HepG2 (cell line): ENCODE data around the gene ARSB.
A peak's percentile ranks its signal among the peaks of the same experiment; 100 is the strongest.

Source experiments
- ATF7-NPFF ChIP-seq: sonication (generic); formaldehyde crosslinking; IDR thresholded peaks from 2 replicates; pipeline ENCODE4 v1.8.1; 2023; ENCODE audit warnings: mild to moderate bottlenecking, low read depth, missing genetic modification reagents, moderate library complexity
- CEBPB ChIP-seq: IDR thresholded peaks from 2 replicates; pipeline ENCODE4 v1.6.1; 2011; ENCODE audit warnings: low read depth, low read length, improper control_type of control experiment, borderline replicate concordance
- CREM ChIP-seq, 2 experiments: sonication (generic) in 1 of 2; formaldehyde crosslinking in 1 of 2; IDR thresholded peaks; 2 replicates each; pipeline versions ENCODE4 v1.4.0 to v1.6.1; 2016 to 2020; ENCODE audit warnings: antibody characterized with exemption in 1 of 2, mild to moderate bottlenecking in 1 of 2, missing genetic modification reagents in 1 of 2
- HES4 ChIP-seq: sonication (generic); formaldehyde crosslinking; IDR thresholded peaks from 2 replicates; pipeline ENCODE4 v1.9.0; 2021; ENCODE audit warnings: mild to moderate bottlenecking, missing genetic modification reagents, borderline replicate concordance
- MAFG ChIP-seq: sonication (generic); formaldehyde crosslinking; IDR thresholded peaks from 2 replicates; pipeline ENCODE4 v1.5.1; 2020; ENCODE audit warnings: mild to moderate bottlenecking, missing genetic modification reagents
- SMAD3 ChIP-seq: sonication (generic); formaldehyde crosslinking; IDR thresholded peaks from 2 replicates; pipeline ENCODE4 v1.4.0; 2020; ENCODE audit warnings: missing genetic modification reagents
- TCF7 ChIP-seq: sonication (generic); IDR thresholded peaks from 2 replicates; pipeline ENCODE4 v1.6.1; 2016; ENCODE audit warnings: antibody characterized with exemption, low read depth
- ZFP90 ChIP-seq: sonication (generic); formaldehyde crosslinking; IDR thresholded peaks from 2 replicates; pipeline ENCODE4 v1.8.0; 2022; ENCODE audit warnings: missing genetic modification reagents, mild to moderate bottlenecking, inconsistent platforms, borderline replicate concordance
- ZNF17 ChIP-seq: sonication (generic); formaldehyde crosslinking; IDR thresholded peaks from 2 replicates; pipeline ENCODE4 v1.5.0; 2020; ENCODE audit warnings: mild to moderate bottlenecking, missing genetic modification reagents
- ZNF33A ChIP-seq: sonication (generic); formaldehyde crosslinking; IDR thresholded peaks from 2 replicates; pipeline ENCODE4 v1.5.1; 2020; ENCODE audit warnings: missing genetic modification reagents, mild to moderate bottlenecking, moderate library complexity, borderline replicate concordance
- TF ChIP-seq, protein P1 (sequence below): sonication (generic); formaldehyde crosslinking; IDR thresholded peaks from 2 replicates; pipeline ENCODE4 v1.5.0; 2020; ENCODE audit warnings: missing genetic modification reagents
- TF ChIP-seq, protein P2 (sequence below): sonication (generic); formaldehyde crosslinking; IDR thresholded peaks from 2 replicates; pipeline ENCODE4 v1.5.0; 2020; ENCODE audit warnings: mild to moderate bottlenecking, missing genetic modification reagents, moderate library complexity
- TF ChIP-seq, protein P3 (sequence below): conservative IDR thresholded peaks from 2 replicates; pipeline ENCODE4 v1.6.1; 2018; ENCODE audit warnings: missing genetic modification reagents
- TF ChIP-seq, protein P4 (sequence below): sonication (generic); IDR thresholded peaks from 2 replicates; pipeline ENCODE4 v1.6.1; 2016; ENCODE audit warnings: low read depth, borderline replicate concordance

DNA sequence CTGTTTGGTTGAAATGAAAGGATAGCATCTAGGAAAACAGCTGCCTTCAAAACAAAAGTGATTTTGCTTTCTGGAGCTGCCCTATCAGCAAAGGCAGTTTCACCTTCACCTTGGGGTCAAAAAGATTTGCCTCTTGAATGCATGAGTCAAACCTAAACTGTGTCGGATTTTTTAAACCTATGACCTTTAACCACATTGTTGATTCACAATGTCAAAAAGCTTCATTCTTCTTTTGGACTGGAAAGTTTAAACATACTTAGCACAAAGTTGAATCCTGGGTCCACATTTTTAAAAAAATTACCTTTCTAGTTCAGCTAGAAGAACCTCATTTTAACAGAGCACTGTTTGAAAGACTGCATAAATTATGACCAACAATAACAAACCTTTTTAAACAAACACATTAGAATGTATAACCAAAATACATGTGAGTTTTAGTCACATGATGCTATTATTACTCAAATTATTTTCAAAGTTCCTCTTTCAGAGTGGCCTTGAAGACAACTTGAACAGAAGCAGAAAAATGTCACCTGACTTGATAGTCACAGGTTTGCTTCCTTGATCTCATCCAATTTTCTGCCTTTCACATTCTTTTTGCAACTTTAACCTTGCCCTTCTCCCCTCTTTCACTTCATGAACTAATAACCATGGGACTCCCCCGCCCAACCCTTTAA is 226.8 kb downstream of the ARSB start:
- no peak for TF ChIP-seq CEBPB
- TF ChIP-seq, protein P1, sequence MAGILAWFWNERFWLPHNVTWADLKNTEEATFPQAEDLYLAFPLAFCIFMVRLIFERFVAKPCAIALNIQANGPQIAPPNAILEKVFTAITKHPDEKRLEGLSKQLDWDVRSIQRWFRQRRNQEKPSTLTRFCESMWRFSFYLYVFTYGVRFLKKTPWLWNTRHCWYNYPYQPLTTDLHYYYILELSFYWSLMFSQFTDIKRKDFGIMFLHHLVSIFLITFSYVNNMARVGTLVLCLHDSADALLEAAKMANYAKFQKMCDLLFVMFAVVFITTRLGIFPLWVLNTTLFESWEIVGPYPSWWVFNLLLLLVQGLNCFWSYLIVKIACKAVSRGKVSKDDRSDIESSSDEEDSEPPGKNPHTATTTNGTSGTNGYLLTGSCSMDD (CRISPR knock-in tag) = no peak
- no peak for TF ChIP-seq ZNF17 (CRISPR knock-in tag)
- TF ChIP-seq CREM (IDR thresholded peaks at IDR 0.05) = peak; percentile 70
- no peak for TF ChIP-seq CREM (CRISPR knock-in tag; IDR thresholded peaks at IDR 0.05)
- TF ChIP-seq MAFG (CRISPR knock-in tag) = no peak
- TF ChIP-seq HES4 (CRISPR knock-in tag) = no peak
- TF ChIP-seq, protein P2, sequence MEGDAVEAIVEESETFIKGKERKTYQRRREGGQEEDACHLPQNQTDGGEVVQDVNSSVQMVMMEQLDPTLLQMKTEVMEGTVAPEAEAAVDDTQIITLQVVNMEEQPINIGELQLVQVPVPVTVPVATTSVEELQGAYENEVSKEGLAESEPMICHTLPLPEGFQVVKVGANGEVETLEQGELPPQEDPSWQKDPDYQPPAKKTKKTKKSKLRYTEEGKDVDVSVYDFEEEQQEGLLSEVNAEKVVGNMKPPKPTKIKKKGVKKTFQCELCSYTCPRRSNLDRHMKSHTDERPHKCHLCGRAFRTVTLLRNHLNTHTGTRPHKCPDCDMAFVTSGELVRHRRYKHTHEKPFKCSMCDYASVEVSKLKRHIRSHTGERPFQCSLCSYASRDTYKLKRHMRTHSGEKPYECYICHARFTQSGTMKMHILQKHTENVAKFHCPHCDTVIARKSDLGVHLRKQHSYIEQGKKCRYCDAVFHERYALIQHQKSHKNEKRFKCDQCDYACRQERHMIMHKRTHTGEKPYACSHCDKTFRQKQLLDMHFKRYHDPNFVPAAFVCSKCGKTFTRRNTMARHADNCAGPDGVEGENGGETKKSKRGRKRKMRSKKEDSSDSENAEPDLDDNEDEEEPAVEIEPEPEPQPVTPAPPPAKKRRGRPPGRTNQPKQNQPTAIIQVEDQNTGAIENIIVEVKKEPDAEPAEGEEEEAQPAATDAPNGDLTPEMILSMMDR (CRISPR knock-in tag) = no peak
- no peak for TF ChIP-seq ATF7-NPFF (CRISPR knock-in tag)
- TF ChIP-seq, protein P3, sequence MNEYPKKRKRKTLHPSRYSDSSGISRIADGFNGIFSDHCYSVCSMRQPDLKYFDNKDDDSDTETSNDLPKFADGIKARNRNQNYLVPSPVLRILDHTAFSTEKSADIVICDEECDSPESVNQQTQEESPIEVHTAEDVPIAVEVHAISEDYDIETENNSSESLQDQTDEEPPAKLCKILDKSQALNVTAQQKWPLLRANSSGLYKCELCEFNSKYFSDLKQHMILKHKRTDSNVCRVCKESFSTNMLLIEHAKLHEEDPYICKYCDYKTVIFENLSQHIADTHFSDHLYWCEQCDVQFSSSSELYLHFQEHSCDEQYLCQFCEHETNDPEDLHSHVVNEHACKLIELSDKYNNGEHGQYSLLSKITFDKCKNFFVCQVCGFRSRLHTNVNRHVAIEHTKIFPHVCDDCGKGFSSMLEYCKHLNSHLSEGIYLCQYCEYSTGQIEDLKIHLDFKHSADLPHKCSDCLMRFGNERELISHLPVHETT = no peak
- TF ChIP-seq SMAD3 (CRISPR knock-in tag) = 0 out of 2 replicates have a peak, but pooled peaks have one; percentile 58
- no peak for TF ChIP-seq ZNF33A (CRISPR knock-in tag)
- TF ChIP-seq ZFP90 (CRISPR knock-in tag) = no peak
- TF ChIP-seq, protein P4, sequence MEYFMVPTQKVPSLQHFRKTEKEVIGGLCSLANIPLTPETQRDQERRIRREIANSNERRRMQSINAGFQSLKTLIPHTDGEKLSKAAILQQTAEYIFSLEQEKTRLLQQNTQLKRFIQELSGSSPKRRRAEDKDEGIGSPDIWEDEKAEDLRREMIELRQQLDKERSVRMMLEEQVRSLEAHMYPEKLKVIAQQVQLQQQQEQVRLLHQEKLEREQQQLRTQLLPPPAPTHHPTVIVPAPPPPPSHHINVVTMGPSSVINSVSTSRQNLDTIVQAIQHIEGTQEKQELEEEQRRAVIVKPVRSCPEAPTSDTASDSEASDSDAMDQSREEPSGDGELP = peak; percentile 77
- TF ChIP-seq TCF7 = peak; percentile 85
